HS-27A (cell line): ENCODE data around the gene HS6ST1.
A peak's percentile ranks its signal among the peaks of the same experiment; 100 is the strongest.
"Not testable (repeated sequence)": the region's sequence is repeated elsewhere in the genome, so short reads cannot be mapped to it uniquely, and the experiment has no call there.

Experiments used
- DNase-seq: peaks from one replicate; pipeline ENCODE4 v3.0.0-alpha.2; 2012; ENCODE audit warnings: low read depth, missing footprints

The HS6ST1 gene

GRCh38 chr2:128267197-128267596 lies 51.5 kb downstream of the HS6ST1 start:
- not testable (repeated sequence) for DNase-seq

GRCh38 chr2:128266463-128266862 lies 52.2 kb downstream of the HS6ST1 start:
- DNase-seq: not testable (repeated sequence)

GRCh38 chr2:128265608-128265993 lies 53.1 kb downstream of the HS6ST1 start:
- not testable (repeated sequence) for DNase-seq

- no peak for DNase-seq
Observed at GRCh38 chr2:128264881-128265607, 53.6 kb downstream of the HS6ST1 start.

- no peak for DNase-seq
Observed at GRCh38 chr2:128263902-128264331, 54.8 kb downstream of the HS6ST1 start.

- DNase-seq: no peak
Observed at GRCh38 chr2:128262315-128263253, 56.1 kb downstream of the HS6ST1 start.

GRCh38 chr2:128261245-128262128 lies 57.2 kb downstream of the HS6ST1 start:
- DNase-seq: no peak

- no peak for DNase-seq
Observed at GRCh38 chr2:128260239-128261138, 58.2 kb downstream of the HS6ST1 start.

- DNase-seq: no peak
Observed at GRCh38 chr2:128259585-128259984, 59.1 kb downstream of the HS6ST1 start.

- no peak for DNase-seq
Observed at GRCh38 chr2:128258218-128258617, 60.5 kb downstream of the HS6ST1 start.

GRCh38 chr2:128252501-128252900 lies 66.2 kb downstream of the HS6ST1 start:
- DNase-seq: no peak

GRCh38 chr2:128252086-128252485 lies 66.6 kb downstream of the HS6ST1 start:
- DNase-seq: not testable (repeated sequence)

GRCh38 chr2:128250229-128251025 lies 68.2 kb downstream of the HS6ST1 start:
- DNase-seq: no peak

- DNase-seq: no peak
Observed at GRCh38 chr2:128249555-128249954, 69.1 kb downstream of the HS6ST1 start.

GRCh38 chr2:128245813-128246212 lies 72.9 kb downstream of the HS6ST1 start:
- DNase-seq: no peak

GRCh38 chr2:128241896-128242295 lies 76.8 kb downstream of the HS6ST1 start:
- DNase-seq: no peak

GRCh38 chr2:128237911-128238697 lies 80.6 kb downstream of the HS6ST1 start:
- no peak for DNase-seq

- no peak for DNase-seq
Observed at GRCh38 chr2:128237081-128237534, 81.6 kb downstream of the HS6ST1 start.

- peak; percentile 40 for DNase-seq
Observed at GRCh38 chr2:128236491-128237035, 82.1 kb downstream of the HS6ST1 start.
